K562 (cell line): ENCODE results near the gene FGF14. TPM values are rescaled to one million over a fixed set of nuclear protein-coding genes. Genes with fewer than 3 reads are reported as not detected.

Experiments used
- ATAC-seq: fragments of 200-7000 bp; cut with Tn5 transposase; 3 replicates; pipeline ENCODE4 v1.9.1; 2020; ENCODE audit warnings: moderate library complexity
- BruUV-seq: library from RNA; stranded (reverse); fragments of 400-500 nt; replicated peaks from 2 replicates; lab custom pipeline; 2021; lab: Mats Ljungman, UMichigan
- CTCF ChIA-PET: fragments of 300-600 bp; formaldehyde crosslinking; extraction: SDS; loops from one replicate; lab custom pipeline; 2021; ENCODE audit warnings: low intra/inter-chr PET ratio; lab: Yijun Ruan, JAX
- POLR2A ChIA-PET: fragments of 300-600, 350-650 bp; sonication (Branson Sonifier 250); formaldehyde crosslinking; extraction: SDS; loops from one replicate; lab custom pipeline; 2021; ENCODE audit warnings: antibody characterized with exemption, inconsistent platforms; lab: Yijun Ruan, JAX
- DNase-seq, 4 experiments: peaks; one replicate each; pipeline versions ENCODE4 v3.0.0 to v3.0.0-alpha.2; 2011 to 2018; ENCODE audit warnings: low spot score in 3 of 4, mixed read lengths in 3 of 4; ENCODE audit errors: extremely low read depth in 1 of 4
- FAIRE-seq: peaks from 2 replicates; lab custom pipeline; 2011; peaks lifted over from hg19 to GRCh38; lab: Jason Lieb, UNC
- H2AFZ ChIP-seq: 2 replicates; pipeline ENCODE4 v1.6.0; 2011; ENCODE audit warnings: low read depth, low read length, control low read depth, inconsistent platforms
- H3K27ac ChIP-seq: fragments of 200-600 bp; 3 replicates; pipeline ENCODE4 v1.8.0; 2011; ENCODE audit warnings: low read depth, mild to moderate bottlenecking, control low read depth, inconsistent platforms, low read length, moderate library complexity, mixed read lengths; ENCODE audit errors: extremely low read depth
- H3K27me3 ChIP-seq, 2 experiments: fragments of 300-600 bp in 1 of 2; 2 replicates in 1 of 2; 3 replicates in 1 of 2; pipeline versions ENCODE4 v1.6.0 to v1.8.0; 2011; ENCODE audit warnings: inconsistent platforms in 2 of 2, low read length in 2 of 2, mild to moderate bottlenecking in 1 of 2, mixed read lengths in 1 of 2, moderate library complexity in 1 of 2; ENCODE audit not compliant: control insufficient read depth in 2 of 2, insufficient read depth in 2 of 2
- H3K36me3 ChIP-seq: fragments of 300-600 bp; 3 replicates; pipeline ENCODE4 v1.8.0; 2011; ENCODE audit warnings: mild to moderate bottlenecking, low read length, inconsistent platforms; ENCODE audit not compliant: control insufficient read depth, insufficient read depth
- H3K4me1 ChIP-seq, 2 experiments: fragments of 200-600 bp in 1 of 2; replicated peaks in 1 of 2; 2 replicates in 1 of 2; 3 replicates in 1 of 2; pipeline versions ENCODE4 v1.5.1 to v1.8.0; 2011; ENCODE audit warnings: inconsistent platforms in 2 of 2, low read length in 2 of 2, mild to moderate bottlenecking in 1 of 2, mixed read lengths in 1 of 2, moderate library complexity in 1 of 2; ENCODE audit not compliant: control insufficient read depth in 2 of 2, insufficient read depth in 2 of 2
- H3K4me2 ChIP-seq: 2 replicates; pipeline ENCODE4 v1.6.1; 2011; ENCODE audit warnings: low read length, control low read depth, inconsistent platforms, mixed read lengths; ENCODE audit not compliant: insufficient read depth
- H3K4me3 ChIP-seq: fragments of 200-600 bp; sonication (generic), shearing (Covaris generic); 2 replicates; pipeline ENCODE4 v1.5.1; 2016; ENCODE audit warnings: control low read depth, inconsistent platforms
- H3K79me2 ChIP-seq: fragments of 200-600 bp; 3 replicates; pipeline ENCODE4 v1.8.0; 2011; ENCODE audit warnings: low read length, inconsistent platforms; ENCODE audit not compliant: control insufficient read depth, insufficient read depth
- H3K9ac ChIP-seq, 2 experiments: 2 replicates each; pipeline versions ENCODE4 v1.6.0 to v1.6.1; 2011; ENCODE audit warnings: low read depth in 2 of 2, low read length in 2 of 2, control low read depth in 1 of 2, inconsistent platforms in 1 of 2, mild to moderate bottlenecking in 1 of 2, mixed read lengths in 1 of 2; ENCODE audit not compliant: insufficient read depth in 1 of 2
- H3K9me1 ChIP-seq: one replicate; pipeline ENCODE4 v1.6.0; 2011; ENCODE audit warnings: inconsistent platforms, mild to moderate bottlenecking, low read length, moderate library complexity; ENCODE audit not compliant: control insufficient read depth, insufficient read depth
- H3K9me3 ChIP-seq: replicated peaks from 2 replicates; pipeline ENCODE4 v1.5.1; 2011; ENCODE audit warnings: low read depth, low read length, inconsistent platforms; ENCODE audit not compliant: control insufficient read depth, insufficient read depth
- H4K20me1 ChIP-seq: replicated peaks from 2 replicates; pipeline ENCODE4 v1.6.1; 2011; ENCODE audit warnings: low read length, inconsistent platforms, mixed read lengths; ENCODE audit not compliant: control insufficient read depth, insufficient read depth
- E2F3 ChIP-seq: fragments of 250-450 bp; sonication (Bioruptor Pico); IDR thresholded peaks from 2 replicates; pipeline ENCODE4 v1.4.0; 2020; ENCODE audit warnings: mild to moderate bottlenecking
- JUNB ChIP-seq: fragments of 450-650 bp; formaldehyde crosslinking; conservative IDR thresholded peaks from 2 replicates; pipeline ENCODE4 v1.4.0; 2020; ENCODE audit warnings: mild to moderate bottlenecking
- MIER1 ChIP-seq: fragments of 450-650 bp; IDR thresholded peaks from 2 replicates; pipeline ENCODE4 v1.6.1; 2016; ENCODE audit warnings: antibody characterized with exemption, mild to moderate bottlenecking, low read depth
- MYNN ChIP-seq, 2 experiments: sonication (generic); formaldehyde crosslinking in 1 of 2; IDR thresholded peaks; 2 replicates each; pipeline versions ENCODE4 v1.5.0 to v1.6.1; 2016 to 2020; ENCODE audit warnings: antibody characterized with exemption in 1 of 2, missing genetic modification reagents in 1 of 2
- PTTG1 ChIP-seq: fragments of 450-650 bp; IDR thresholded peaks from 2 replicates; pipeline ENCODE4 v1.6.1; 2016; ENCODE audit warnings: low read depth, mild to moderate bottlenecking, missing genetic modification characterization, missing compliant biosample characterization
- RBBP5 ChIP-seq: fragments of 200-600 bp; sonication (generic); IDR thresholded peaks from 2 replicates; pipeline ENCODE4 v1.6.1; 2012; ENCODE audit warnings: borderline replicate concordance, mild to moderate bottlenecking, low read length, control low read depth, inconsistent platforms; ENCODE audit not compliant: insufficient read depth, poor library complexity, severe bottlenecking
- RBM22 ChIP-seq: fragments of 200-400 bp; formaldehyde crosslinking; IDR thresholded peaks from 2 replicates; pipeline ENCODE4 v1.6.1; 2018; ENCODE audit warnings: low read length, low read depth; ENCODE audit not compliant: poor library complexity, severe bottlenecking
- WGBS: fragments of 100-300 bp; shearing (Covaris generic); methylation state at CpG from one replicate; pipeline ENCODE4 v1.1.6; 2016; ENCODE audit warnings: low coverage, mixed read lengths; ENCODE audit not compliant: insufficient coverage; ENCODE audit errors: missing lambda C conversion rate; 5-methylcytosine and 5-hydroxymethylcytosine counted together
- in situ Hi-C: fragments of 300-500 bp; cut with MboI; formaldehyde crosslinking; loops from 4 replicates; pipeline ENCODE4 v1.15.0; 2018; ENCODE audit warnings: inconsistent platforms, mixed read lengths
- intact Hi-C: fragments of 100-400 bp; cut with micrococcal nuclease; formaldehyde crosslinking; loops from 2 replicates; pipeline ENCODE4 v1.14.2; 2022
- polyA plus RNA-seq, 8 experiments: library from polyadenylated mRNA; depleted of rRNA in 4 of 8; stranded (reverse) in 5 of 8; unstranded in 3 of 8; fragments of >200 nt; fragmentation: Nextera tagmentation in 2 of 8; fragmentation: Illumina TruSeq in 1 of 8; extraction: Ambion mirVana in 2 of 8; extraction: Trizol in 1 of 8; gene quantifications; 2 replicates each; pipeline versions ENCODE4 v1.2.1 to v1.2.3, GENCODE V29; 2011 to 2014; ENCODE audit warnings: inconsistent platforms in 1 of 8, missing spikeins in 1 of 8
- total RNA-seq, 7 experiments: library from RNA; depleted of rRNA in 6 of 7; stranded (reverse); fragments of >200 nt in 6 of 7; fragmentation: Illumina TruSeq in 2 of 7; extraction: Trizol in 2 of 7; gene quantifications; 2 replicates each; pipeline versions ENCODE4 v1.2.1 to v1.2.3, GENCODE V29; 2011 to 2021; ENCODE audit warnings: low replicate concordance in 1 of 7
- TF ChIP-seq, protein P1 (sequence below): sonication (generic); formaldehyde crosslinking; IDR thresholded peaks from 2 replicates; pipeline ENCODE4 v1.9.0; 2022; ENCODE audit warnings: mild to moderate bottlenecking, missing genetic modification reagents
- TF ChIP-seq, protein P2 (sequence below): fragments of 200-800 bp; sonication (Bioruptor generic); IDR thresholded peaks from 2 replicates; pipeline ENCODE4 v1.6.1; 2017; ENCODE audit warnings: missing genetic modification characterization, missing compliant biosample characterization
- TF ChIP-seq, protein P3 (sequence below): sonication (generic); formaldehyde crosslinking; IDR thresholded peaks from 2 replicates; pipeline ENCODE4 v1.8.1; 2023; ENCODE audit warnings: mild to moderate bottlenecking, missing genetic modification reagents

FGF14 gene
- total and polyA plus RNA-seq, 9 of the 15 experiments (the other 6 are each of a cell fraction or from before 2014, with no cell fraction given) = not detected

DNA sequence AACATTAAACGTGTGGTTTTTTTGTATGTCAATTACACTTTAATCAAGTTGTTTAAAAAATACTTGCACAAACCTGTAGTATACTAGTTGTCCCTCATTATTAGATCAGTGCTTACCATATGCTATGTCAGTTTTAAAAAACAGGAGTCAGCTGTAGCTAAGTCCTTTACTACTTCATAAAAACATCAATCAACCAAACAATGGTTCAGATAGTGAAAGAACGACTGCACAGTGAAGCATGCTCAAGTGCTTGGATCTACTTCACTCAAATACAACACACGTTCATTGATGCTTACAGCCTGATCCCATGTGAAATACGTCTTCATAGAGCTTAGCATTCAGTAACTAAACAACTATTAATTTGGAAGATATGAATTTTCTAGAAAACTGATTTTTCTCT, 225.0 kb downstream of the FGF14 start:
- no peaks in the 10 kb centered on the region for H3K27me3 ChIP-seq
- no peak for ATAC-seq
- intact Hi-C loops = no loop called here
- H3K36me3 ChIP-seq = no peaks in the 10 kb centered on the region
- no TSS peak for BruUV-seq
- in situ Hi-C loops = no loop called here
- no peak overlapping the region for H3K27ac ChIP-seq
- H2AFZ ChIP-seq = no peak overlapping the region
- ChIA-PET POLR2A (no interaction called here), CTCF (no interaction called here)
- no peak for DNase-seq
- H3K9me1 ChIP-seq = no peaks in the 10 kb centered on the region
- no peaks in the 10 kb centered on the region for H4K20me1 ChIP-seq
- TF ChIP-seq, protein P1, sequence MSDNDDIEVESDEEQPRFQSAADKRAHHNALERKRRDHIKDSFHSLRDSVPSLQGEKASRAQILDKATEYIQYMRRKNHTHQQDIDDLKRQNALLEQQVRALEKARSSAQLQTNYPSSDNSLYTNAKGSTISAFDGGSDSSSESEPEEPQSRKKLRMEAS (CRISPR knock-in tag) = no peak
- TF ChIP-seq, protein P2, sequence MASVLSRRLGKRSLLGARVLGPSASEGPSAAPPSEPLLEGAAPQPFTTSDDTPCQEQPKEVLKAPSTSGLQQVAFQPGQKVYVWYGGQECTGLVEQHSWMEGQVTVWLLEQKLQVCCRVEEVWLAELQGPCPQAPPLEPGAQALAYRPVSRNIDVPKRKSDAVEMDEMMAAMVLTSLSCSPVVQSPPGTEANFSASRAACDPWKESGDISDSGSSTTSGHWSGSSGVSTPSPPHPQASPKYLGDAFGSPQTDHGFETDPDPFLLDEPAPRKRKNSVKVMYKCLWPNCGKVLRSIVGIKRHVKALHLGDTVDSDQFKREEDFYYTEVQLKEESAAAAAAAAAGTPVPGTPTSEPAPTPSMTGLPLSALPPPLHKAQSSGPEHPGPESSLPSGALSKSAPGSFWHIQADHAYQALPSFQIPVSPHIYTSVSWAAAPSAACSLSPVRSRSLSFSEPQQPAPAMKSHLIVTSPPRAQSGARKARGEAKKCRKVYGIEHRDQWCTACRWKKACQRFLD = no peak
- no peak for TF ChIP-seq RBM22
- no peak for FAIRE-seq
- 0% methylated on average over 4 of the region's 4 CpGs for WGBS
- no peaks in the 10 kb centered on the region for H3K4me1 ChIP-seq
- H3K4me2 ChIP-seq = no peak overlapping the region
- H3K4me3 ChIP-seq = no peak overlapping the region
- H3K79me2 ChIP-seq = no peaks in the 10 kb centered on the region
- no peaks in the 10 kb centered on the region for H3K9me3 ChIP-seq
- no peak overlapping the region for H3K9ac ChIP-seq

DNA sequence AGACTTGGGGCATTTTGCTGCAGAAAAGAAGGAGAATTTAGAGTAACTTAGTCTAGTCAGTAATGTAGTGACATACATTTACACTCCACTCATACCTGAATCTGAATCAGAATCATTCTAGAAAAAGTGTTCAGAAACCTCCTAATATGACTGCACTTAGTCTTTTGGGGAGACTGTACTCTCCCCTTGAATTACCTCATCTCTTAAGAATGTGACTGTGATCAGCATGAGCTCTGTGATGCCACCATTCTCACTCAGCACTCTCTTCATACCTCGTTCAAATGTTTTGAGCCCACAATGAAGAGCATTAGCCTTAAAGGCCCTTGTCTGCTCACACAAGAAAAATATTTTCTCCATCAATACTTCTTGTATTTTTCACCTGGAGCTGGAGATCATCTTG, 229.4 kb downstream of the FGF14 start:
- FAIRE-seq = no peak
- Histone ChIP-seq H2AFZ (no peak overlapping the region), H3K9ac (no peak overlapping the region), H4K20me1 (no peaks in the 10 kb centered on the region), H3K4me2 (no peak overlapping the region), H3K4me3 (no peak overlapping the region), H3K4me1 (no peaks in the 10 kb centered on the region), H3K27ac (no peak overlapping the region), H3K27me3 (no peaks in the 10 kb centered on the region), H3K9me1 (no peaks in the 10 kb centered on the region), H3K9me3 (no peaks in the 10 kb centered on the region), H3K79me2 (no peaks in the 10 kb centered on the region), H3K36me3 (no peaks in the 10 kb centered on the region)
- intact Hi-C loops = no loop called here
- 0% methylated on average over 1 of the region's 1 CpG for WGBS
- in situ Hi-C loops = no loop called here
- no peak for DNase-seq
- POLR2A ChIA-PET = no interaction called here
- no TSS peak for BruUV-seq
- TF ChIP-seq MIER1 = no peak
- no peak for TF ChIP-seq JUNB
- TF ChIP-seq, protein P3, sequence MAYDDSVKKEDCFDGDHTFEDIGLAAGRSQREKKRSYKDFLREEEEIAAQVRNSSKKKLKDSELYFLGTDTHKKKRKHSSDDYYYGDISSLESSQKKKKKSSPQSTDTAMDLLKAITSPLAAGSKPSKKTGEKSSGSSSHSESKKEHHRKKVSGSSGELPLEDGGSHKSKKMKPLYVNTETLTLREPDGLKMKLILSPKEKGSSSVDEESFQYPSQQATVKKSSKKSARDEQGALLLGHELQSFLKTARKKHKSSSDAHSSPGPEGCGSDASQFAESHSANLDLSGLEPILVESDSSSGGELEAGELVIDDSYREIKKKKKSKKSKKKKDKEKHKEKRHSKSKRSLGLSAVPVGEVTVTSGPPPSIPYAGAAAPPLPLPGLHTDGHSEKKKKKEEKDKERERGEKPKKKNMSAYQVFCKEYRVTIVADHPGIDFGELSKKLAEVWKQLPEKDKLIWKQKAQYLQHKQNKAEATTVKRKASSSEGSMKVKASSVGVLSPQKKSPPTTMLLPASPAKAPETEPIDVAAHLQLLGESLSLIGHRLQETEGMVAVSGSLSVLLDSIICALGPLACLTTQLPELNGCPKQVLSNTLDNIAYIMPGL (CRISPR knock-in tag) = no peak
- no peak for TF ChIP-seq RBBP5
- no peak for TF ChIP-seq PTTG1
- TF ChIP-seq E2F3 (CRISPR knock-in tag) = no peak
- no peak for TF ChIP-seq MYNN (IDR thresholded peaks at IDR 0.05)
- no peak for TF ChIP-seq MYNN (CRISPR knock-in tag; IDR thresholded peaks at IDR 0.05)
- no peak for ATAC-seq
- CTCF ChIA-PET = no interaction called here
